ENCODE results near the gene CDK2.

DNA sequence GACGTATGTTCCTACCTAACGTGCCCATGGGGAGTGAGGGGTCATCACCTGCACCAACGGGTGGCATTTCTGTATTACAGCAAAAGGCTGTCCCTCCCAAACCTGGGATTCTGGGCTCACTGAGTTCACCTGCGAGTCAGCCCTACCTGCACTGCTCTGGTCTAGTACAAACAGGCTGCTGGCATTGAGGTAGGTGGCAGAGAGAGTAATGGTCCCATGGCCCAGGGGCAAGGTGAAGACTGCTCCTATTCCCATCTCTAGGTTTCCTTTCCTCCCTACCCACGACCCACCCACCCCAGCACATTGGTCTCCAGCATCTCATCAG, 30.9 kb downstream of the CDK2 start:
- TF ChIP-seq, protein P1, sequence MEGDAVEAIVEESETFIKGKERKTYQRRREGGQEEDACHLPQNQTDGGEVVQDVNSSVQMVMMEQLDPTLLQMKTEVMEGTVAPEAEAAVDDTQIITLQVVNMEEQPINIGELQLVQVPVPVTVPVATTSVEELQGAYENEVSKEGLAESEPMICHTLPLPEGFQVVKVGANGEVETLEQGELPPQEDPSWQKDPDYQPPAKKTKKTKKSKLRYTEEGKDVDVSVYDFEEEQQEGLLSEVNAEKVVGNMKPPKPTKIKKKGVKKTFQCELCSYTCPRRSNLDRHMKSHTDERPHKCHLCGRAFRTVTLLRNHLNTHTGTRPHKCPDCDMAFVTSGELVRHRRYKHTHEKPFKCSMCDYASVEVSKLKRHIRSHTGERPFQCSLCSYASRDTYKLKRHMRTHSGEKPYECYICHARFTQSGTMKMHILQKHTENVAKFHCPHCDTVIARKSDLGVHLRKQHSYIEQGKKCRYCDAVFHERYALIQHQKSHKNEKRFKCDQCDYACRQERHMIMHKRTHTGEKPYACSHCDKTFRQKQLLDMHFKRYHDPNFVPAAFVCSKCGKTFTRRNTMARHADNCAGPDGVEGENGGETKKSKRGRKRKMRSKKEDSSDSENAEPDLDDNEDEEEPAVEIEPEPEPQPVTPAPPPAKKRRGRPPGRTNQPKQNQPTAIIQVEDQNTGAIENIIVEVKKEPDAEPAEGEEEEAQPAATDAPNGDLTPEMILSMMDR (IDR thresholded peaks at IDR 0.05), result no peak
- TF ChIP-seq POLR2A (IDR thresholded peaks at IDR 0.05), result no peak

All from lower leg skin (tissue), 3 donors.